Measurements from ENCODE around the gene PIGU. TPM values are rescaled to one million over a fixed set of nuclear protein-coding genes. Genes with fewer than 3 reads are reported as not detected.

PIGU gene
- total and polyA plus RNA-seq, 4 donors, result 6.4 to 10.0 (median 7.2) TPM

DNA sequence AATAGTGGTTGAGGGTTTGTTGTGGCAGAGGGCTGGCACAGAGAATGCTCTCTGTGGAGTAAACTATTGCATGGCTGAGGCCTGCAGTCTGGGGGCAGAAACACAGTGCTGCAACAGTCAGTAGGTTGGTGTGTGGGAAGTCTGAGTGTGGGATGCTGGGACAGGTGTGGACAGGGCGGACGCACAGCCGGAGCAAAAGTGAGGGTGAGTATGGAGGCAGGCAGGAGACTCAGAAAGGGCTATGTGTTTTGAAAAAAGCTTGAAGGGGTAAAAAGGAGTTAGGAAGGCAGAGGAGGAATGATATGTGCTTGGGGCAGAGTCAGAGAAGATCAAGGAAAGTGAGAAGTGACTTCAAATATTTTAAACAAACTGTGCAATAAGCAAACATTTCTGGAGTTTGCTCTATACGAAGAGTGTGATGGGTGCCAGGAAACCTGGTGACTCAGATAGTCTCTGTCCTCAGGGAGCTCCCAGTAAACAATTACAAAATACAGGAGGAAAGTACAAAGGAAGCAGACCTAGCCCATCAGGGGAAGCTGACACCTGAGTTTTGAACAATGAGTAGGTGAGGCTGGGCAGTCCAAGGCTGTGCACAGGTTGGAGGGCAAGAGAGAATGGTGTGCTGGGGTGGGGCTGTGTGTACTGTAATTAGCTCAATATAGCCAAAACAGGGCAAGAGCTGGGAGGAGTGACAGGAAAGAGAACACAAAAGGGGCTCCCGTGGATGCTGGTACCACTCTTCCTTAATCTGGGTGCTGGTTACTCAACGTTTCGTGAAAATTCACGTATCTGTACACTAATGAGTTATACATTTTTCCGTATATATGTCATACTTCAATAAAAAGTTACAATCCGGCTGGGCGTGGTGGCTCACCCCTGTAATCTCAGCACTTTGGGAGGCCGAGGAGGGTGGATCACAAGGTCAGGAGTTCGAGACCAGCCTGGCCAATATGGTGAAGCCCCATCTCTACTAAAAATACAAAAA, 55.2 kb downstream of the PIGU start:
- Histone ChIP-seq H3K9ac (ENCODE audit: low read depth in 1 of 2, low read length in 2 of 2) (no peak overlapping the region), H3K4me3 (ENCODE audit: low read depth in 1 of 3, low read length in 3 of 3) (no peak overlapping the region), H3K27me3 (ENCODE audit: control insufficient read depth in 4 of 4, insufficient read depth in 4 of 4, low read length in 3 of 4) (no peaks in the 10 kb centered on the region), H3K4me1 (ENCODE audit: control insufficient read depth in 4 of 4, insufficient read depth in 4 of 4, low read length in 3 of 4) (no peaks in the 10 kb centered on the region), H3K27ac (ENCODE audit: low read depth in 1 of 2, low read length in 2 of 2) (no peak overlapping the region), H3K36me3 (ENCODE audit: control insufficient read depth in 4 of 4, insufficient read depth in 3 of 4, low read depth in 1 of 4, low read length in 3 of 4) (peaks cover 0 to 4% (median 1%) of the 10 kb centered on the region in 4 donors), H3K9me3 (ENCODE audit: control insufficient read depth in 4 of 4, low read length in 3 of 4) (no peaks in the 10 kb centered on the region)
- WGBS, result 88% methylated on average over 13 of the region's 13 CpGs
- DNase-seq (ENCODE audit: low spot score), result no peak
- TF ChIP-seq RAD21 (IDR thresholded peaks at IDR 0.05), result no peak
- peak; percentile 18 to 57 for TF ChIP-seq HNF4A (conservative IDR thresholded peaks at IDR 0.05)
- TF ChIP-seq JUND (IDR thresholded peaks at IDR 0.05), result peak in 1 of 2 donors; percentile 68
- TF ChIP-seq RXRA (IDR thresholded peaks at IDR 0.05), result peak in 1 of 2 donors; percentile 43

DNA sequence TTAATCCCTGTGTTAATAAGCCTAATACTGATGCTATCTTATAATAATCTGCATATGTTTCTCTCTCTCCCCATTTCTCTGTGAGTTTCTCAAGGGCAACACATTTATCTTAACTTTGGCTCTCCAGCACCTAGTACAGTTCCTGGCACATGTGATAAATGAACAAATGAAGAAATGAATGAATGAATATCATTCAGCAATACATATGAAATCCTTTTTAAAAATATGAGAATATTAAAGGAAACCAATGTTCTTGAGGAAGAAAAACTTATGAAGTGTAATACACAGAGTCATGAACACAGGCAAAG, 55.9 kb downstream of the PIGU start:
- TF ChIP-seq EGR1 (IDR thresholded peaks at IDR 0.05; ENCODE audit: low read depth in 2 of 2), result no peak
- no peak for TF ChIP-seq TAF1 (conservative IDR thresholded peaks at IDR 0.05)
- TF ChIP-seq HNF4A (conservative IDR thresholded peaks at IDR 0.05), result no peak
- no peak for TF ChIP-seq HNF4G (IDR thresholded peaks at IDR 0.05)
- TF ChIP-seq, protein P1, sequence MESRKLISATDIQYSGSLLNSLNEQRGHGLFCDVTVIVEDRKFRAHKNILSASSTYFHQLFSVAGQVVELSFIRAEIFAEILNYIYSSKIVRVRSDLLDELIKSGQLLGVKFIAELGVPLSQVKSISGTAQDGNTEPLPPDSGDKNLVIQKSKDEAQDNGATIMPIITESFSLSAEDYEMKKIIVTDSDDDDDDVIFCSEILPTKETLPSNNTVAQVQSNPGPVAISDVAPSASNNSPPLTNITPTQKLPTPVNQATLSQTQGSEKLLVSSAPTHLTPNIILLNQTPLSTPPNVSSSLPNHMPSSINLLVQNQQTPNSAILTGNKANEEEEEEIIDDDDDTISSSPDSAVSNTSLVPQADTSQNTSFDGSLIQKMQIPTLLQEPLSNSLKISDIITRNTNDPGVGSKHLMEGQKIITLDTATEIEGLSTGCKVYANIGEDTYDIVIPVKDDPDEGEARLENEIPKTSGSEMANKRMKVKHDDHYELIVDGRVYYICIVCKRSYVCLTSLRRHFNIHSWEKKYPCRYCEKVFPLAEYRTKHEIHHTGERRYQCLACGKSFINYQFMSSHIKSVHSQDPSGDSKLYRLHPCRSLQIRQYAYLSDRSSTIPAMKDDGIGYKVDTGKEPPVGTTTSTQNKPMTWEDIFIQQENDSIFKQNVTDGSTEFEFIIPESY (IDR thresholded peaks at IDR 0.05), result no peak
- TF ChIP-seq, protein P2, sequence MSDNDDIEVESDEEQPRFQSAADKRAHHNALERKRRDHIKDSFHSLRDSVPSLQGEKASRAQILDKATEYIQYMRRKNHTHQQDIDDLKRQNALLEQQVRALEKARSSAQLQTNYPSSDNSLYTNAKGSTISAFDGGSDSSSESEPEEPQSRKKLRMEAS (IDR thresholded peaks at IDR 0.05), result no peak
- TF ChIP-seq, protein P3, sequence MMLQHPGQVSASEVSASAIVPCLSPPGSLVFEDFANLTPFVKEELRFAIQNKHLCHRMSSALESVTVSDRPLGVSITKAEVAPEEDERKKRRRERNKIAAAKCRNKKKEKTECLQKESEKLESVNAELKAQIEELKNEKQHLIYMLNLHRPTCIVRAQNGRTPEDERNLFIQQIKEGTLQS (IDR thresholded peaks at IDR 0.05), result no peak
- TF ChIP-seq YY1 (IDR thresholded peaks at IDR 0.05), result no peak
- TF ChIP-seq GABPA (IDR thresholded peaks at IDR 0.05 in 1 of 2, conservative IDR thresholded peaks at IDR 0.05 in 1 of 2), result no peak
- TF ChIP-seq FOXA2 (IDR thresholded peaks at IDR 0.05), result no peak
- TF ChIP-seq SP1 (IDR thresholded peaks at IDR 0.05), result no peak
- TF ChIP-seq JUND (IDR thresholded peaks at IDR 0.05), result no peak
- no peak for TF ChIP-seq NR2F2 (IDR thresholded peaks at IDR 0.05)
- TF ChIP-seq, protein P4, sequence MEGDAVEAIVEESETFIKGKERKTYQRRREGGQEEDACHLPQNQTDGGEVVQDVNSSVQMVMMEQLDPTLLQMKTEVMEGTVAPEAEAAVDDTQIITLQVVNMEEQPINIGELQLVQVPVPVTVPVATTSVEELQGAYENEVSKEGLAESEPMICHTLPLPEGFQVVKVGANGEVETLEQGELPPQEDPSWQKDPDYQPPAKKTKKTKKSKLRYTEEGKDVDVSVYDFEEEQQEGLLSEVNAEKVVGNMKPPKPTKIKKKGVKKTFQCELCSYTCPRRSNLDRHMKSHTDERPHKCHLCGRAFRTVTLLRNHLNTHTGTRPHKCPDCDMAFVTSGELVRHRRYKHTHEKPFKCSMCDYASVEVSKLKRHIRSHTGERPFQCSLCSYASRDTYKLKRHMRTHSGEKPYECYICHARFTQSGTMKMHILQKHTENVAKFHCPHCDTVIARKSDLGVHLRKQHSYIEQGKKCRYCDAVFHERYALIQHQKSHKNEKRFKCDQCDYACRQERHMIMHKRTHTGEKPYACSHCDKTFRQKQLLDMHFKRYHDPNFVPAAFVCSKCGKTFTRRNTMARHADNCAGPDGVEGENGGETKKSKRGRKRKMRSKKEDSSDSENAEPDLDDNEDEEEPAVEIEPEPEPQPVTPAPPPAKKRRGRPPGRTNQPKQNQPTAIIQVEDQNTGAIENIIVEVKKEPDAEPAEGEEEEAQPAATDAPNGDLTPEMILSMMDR (IDR thresholded peaks at IDR 0.05; ENCODE audit: low read depth, low read length, missing input control), result no peak
- TF ChIP-seq FOXA1 (IDR thresholded peaks at IDR 0.05), result no peak
- no peak for TF ChIP-seq RXRA (IDR thresholded peaks at IDR 0.05)
- no peak for TF ChIP-seq RAD21 (IDR thresholded peaks at IDR 0.05)
- TF ChIP-seq, protein P5, sequence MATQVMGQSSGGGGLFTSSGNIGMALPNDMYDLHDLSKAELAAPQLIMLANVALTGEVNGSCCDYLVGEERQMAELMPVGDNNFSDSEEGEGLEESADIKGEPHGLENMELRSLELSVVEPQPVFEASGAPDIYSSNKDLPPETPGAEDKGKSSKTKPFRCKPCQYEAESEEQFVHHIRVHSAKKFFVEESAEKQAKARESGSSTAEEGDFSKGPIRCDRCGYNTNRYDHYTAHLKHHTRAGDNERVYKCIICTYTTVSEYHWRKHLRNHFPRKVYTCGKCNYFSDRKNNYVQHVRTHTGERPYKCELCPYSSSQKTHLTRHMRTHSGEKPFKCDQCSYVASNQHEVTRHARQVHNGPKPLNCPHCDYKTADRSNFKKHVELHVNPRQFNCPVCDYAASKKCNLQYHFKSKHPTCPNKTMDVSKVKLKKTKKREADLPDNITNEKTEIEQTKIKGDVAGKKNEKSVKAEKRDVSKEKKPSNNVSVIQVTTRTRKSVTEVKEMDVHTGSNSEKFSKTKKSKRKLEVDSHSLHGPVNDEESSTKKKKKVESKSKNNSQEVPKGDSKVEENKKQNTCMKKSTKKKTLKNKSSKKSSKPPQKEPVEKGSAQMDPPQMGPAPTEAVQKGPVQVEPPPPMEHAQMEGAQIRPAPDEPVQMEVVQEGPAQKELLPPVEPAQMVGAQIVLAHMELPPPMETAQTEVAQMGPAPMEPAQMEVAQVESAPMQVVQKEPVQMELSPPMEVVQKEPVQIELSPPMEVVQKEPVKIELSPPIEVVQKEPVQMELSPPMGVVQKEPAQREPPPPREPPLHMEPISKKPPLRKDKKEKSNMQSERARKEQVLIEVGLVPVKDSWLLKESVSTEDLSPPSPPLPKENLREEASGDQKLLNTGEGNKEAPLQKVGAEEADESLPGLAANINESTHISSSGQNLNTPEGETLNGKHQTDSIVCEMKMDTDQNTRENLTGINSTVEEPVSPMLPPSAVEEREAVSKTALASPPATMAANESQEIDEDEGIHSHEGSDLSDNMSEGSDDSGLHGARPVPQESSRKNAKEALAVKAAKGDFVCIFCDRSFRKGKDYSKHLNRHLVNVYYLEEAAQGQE (IDR thresholded peaks at IDR 0.05), result no peak
- H3K9ac ChIP-seq (ENCODE audit: low read depth in 1 of 2, low read length in 2 of 2), result no peak overlapping the region
- H3K4me1 ChIP-seq (ENCODE audit: control insufficient read depth in 4 of 4, insufficient read depth in 4 of 4, low read length in 3 of 4), result no peaks in the 10 kb centered on the region
- H3K9me3 ChIP-seq (ENCODE audit: control insufficient read depth in 4 of 4, low read length in 3 of 4), result no peaks in the 10 kb centered on the region
- peaks cover 0 to 7% (median 2%) of the 10 kb centered on the region in 4 donors for H3K36me3 ChIP-seq (ENCODE audit: control insufficient read depth in 4 of 4, insufficient read depth in 3 of 4, low read depth in 1 of 4, low read length in 3 of 4)
- H3K27me3 ChIP-seq (ENCODE audit: control insufficient read depth in 4 of 4, insufficient read depth in 4 of 4, low read length in 3 of 4), result no peaks in the 10 kb centered on the region
- no peak overlapping the region for H3K27ac ChIP-seq (ENCODE audit: low read depth in 1 of 2, low read length in 2 of 2)
- no peak for DNase-seq (ENCODE audit: low spot score)
- H3K4me3 ChIP-seq (ENCODE audit: low read depth in 1 of 3, low read length in 3 of 3), result no peak overlapping the region
